ENCODE measurements around the gene DCLK1.

Gene DCLK1

DNA sequence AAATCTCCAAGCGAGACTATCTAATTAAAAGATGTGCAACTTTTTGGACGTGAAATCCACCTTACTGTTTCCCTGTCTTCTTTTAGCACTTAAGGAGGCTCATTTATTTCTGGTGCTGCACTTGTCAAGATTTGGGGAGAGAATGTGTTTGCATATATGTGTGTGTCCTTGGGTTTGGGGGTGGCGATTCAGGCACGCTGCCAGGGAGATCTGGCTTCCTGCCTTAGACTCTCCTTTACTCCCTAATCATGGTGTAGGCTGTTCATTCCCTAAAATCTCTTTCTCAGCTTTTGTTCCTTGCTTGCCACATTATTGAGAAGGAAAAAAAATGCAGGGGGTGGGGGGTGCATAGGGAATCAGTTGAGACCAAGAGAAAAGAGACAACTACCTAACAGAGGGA, 271.2 kb downstream of the DCLK1 start:
- Histone ChIP-seq H3K4me3 (no peak overlapping the region), H3K9ac (no peak overlapping the region), H3K4me2 (no peak overlapping the region), H4K20me1 (no peaks in the 10 kb centered on the region), H3K36me3 (no peaks in the 10 kb centered on the region), H3K9me3 (no peaks in the 10 kb centered on the region), H3K27ac (no peak overlapping the region), H3K27me3 (no peaks in the 10 kb centered on the region), H3K4me1 (no peaks in the 10 kb centered on the region)
- TF ChIP-seq Cebpa-rat (IDR thresholded peaks at IDR 0.05), result no peak

DNA sequence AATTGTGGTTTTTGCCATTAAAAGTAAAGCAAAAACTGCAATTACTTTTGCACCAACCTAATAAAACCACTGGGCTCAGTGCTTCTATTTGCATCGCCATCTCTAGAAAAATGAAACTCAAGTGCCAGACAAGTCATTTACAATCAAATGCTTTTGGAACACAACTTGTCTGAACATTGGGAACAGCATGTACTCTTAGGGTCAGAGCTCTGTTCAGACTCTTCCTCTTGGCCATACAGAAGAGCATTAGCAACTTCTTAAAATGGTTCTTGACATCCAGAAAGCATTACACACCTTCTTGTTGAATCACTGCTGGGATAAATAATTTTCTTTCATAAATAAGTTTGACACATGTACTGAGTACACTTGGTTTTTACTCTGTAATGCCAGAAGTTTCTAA, 272.5 kb downstream of the DCLK1 start:
- H3K36me3 ChIP-seq, result no peaks in the 10 kb centered on the region
- H3K9ac ChIP-seq, result no peak overlapping the region
- no peaks in the 10 kb centered on the region for H3K4me1 ChIP-seq
- no peaks in the 10 kb centered on the region for H3K27me3 ChIP-seq
- no peak for TF ChIP-seq Cebpa-rat (IDR thresholded peaks at IDR 0.05)
- H3K9me3 ChIP-seq, result no peaks in the 10 kb centered on the region
- H3K27ac ChIP-seq, result no peak overlapping the region
- H3K4me3 ChIP-seq, result no peak overlapping the region
- no peak overlapping the region for H3K4me2 ChIP-seq
- no peaks in the 10 kb centered on the region for H4K20me1 ChIP-seq

DNA sequence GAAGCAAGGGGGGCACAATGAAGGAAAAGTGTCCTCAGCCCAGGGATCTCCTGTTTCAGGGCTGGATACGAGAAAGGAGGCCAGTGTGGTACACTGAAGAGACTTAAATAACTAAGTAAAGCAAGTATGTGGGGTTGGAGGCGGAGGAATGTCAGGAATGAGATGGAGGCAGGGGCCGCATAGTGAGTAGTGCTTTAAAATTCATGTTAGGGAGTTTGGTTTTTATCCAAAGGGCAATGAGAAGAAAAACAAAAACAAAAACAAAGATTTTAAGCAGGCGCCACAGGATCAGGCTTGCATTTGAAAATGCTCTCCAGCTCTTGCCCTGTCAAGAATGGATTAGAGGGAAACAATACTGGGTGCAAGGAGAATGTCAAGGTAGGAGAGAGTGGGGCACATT, 273.4 kb downstream of the DCLK1 start:
- H4K20me1 ChIP-seq, result no peaks in the 10 kb centered on the region
- no peak for TF ChIP-seq Cebpa-rat (IDR thresholded peaks at IDR 0.05)
- H3K4me2 ChIP-seq, result no peak overlapping the region
- no peaks in the 10 kb centered on the region for H3K4me1 ChIP-seq
- no peak overlapping the region for H3K4me3 ChIP-seq
- no peak overlapping the region for H3K9ac ChIP-seq
- no peaks in the 10 kb centered on the region for H3K36me3 ChIP-seq
- no peak overlapping the region for H3K27ac ChIP-seq
- no peaks in the 10 kb centered on the region for H3K27me3 ChIP-seq
- no peaks in the 10 kb centered on the region for H3K9me3 ChIP-seq

DNA sequence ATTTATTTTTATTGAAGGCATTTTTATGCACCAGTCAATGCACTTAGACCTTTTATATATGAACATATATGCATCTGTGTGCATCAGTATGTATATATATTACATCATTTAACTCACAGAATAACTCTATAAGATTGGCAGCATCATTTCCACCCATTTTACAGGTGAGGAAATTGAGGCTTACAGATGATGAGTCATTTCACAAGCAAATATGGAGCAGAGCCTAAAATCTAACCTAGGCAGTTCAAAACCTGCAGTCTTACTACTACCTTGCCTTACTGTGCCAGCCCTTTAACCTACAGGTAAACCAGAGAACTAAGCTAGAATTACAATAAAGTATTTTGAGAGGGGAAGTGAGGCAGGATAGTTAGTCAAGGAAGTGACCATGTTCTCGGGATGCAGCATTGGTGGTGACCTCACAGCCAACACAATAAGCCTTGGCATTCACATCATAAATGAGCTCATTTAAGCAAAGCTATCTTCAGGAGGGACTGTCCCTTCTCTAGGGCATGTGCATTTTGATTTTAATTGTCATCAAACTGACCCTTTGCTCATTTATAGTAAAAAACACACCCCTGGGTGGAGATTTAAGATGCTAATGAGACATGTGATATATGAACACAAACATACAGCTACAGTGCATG, 274.3 kb downstream of the DCLK1 start:
- Histone ChIP-seq H3K36me3 (no peaks in the 10 kb centered on the region), H3K4me2 (no peak overlapping the region), H4K20me1 (no peaks in the 10 kb centered on the region), H3K4me3 (no peak overlapping the region), H3K4me1 (no peaks in the 10 kb centered on the region), H3K27me3 (no peaks in the 10 kb centered on the region), H3K27ac (no peak overlapping the region), H3K9ac (no peak overlapping the region), H3K9me3 (no peaks in the 10 kb centered on the region)
- TF ChIP-seq Cebpa-rat (IDR thresholded peaks at IDR 0.05), result no peak

DNA sequence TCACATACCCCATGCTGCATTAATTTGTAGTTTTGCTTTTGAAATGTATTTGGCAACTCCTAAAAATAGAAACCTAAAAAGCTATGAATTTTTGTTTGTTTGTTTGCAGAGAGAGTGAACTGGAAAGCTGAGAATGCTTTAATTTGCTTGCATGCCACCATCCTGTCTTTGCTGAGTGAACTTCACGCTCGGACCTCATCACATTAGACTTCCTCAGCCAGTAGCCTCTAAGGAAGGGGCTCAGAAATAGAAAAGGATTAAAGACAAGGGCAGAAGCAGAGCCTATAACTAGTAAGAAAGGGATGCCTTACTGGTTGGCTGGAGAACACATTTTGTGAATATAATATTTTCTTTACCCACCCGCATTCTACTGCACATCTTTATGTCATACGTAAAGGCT, 275.1 kb downstream of the DCLK1 start:
- Histone ChIP-seq H3K27me3 (no peaks in the 10 kb centered on the region), H3K27ac (no peak overlapping the region), H3K9ac (no peak overlapping the region), H3K9me3 (no peaks in the 10 kb centered on the region), H3K4me3 (no peak overlapping the region), H3K36me3 (no peaks in the 10 kb centered on the region), H3K4me1 (no peaks in the 10 kb centered on the region), H4K20me1 (no peaks in the 10 kb centered on the region), H3K4me2 (no peak overlapping the region)
- no peak for TF ChIP-seq Cebpa-rat (IDR thresholded peaks at IDR 0.05)

DNA sequence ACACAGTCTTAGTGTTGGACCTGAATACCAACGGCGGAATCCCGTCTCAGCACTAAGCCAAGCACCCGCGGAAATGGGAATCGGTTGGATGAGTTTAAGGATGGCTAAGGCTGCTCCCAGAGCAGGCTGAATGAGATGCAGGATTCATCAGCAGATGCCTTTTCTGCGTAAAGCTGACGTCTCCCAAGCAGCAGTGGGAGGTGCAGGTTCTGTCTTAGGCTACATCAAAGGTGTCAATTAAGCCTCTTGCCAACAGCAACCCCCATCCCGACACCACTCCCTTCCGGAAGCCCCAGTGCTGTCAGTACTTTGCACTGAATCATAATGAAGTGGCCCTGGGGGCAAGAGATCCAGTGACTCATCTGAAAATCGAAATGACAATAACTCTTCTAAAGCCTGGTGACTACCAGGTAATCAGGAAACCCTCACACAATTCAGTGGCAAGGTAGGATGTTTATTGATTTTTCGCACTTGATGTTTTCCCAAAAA, 275.6 kb downstream of the DCLK1 start:
- Histone ChIP-seq H3K9me3 (no peaks in the 10 kb centered on the region), H3K27me3 (no peaks in the 10 kb centered on the region), H3K27ac (no peak overlapping the region), H3K4me1 (no peaks in the 10 kb centered on the region), H3K36me3 (no peaks in the 10 kb centered on the region), H3K4me2 (no peak overlapping the region), H3K4me3 (no peak overlapping the region), H4K20me1 (no peaks in the 10 kb centered on the region), H3K9ac (no peak overlapping the region)
- TF ChIP-seq Cebpa-rat (IDR thresholded peaks at IDR 0.05), result no peak

DNA sequence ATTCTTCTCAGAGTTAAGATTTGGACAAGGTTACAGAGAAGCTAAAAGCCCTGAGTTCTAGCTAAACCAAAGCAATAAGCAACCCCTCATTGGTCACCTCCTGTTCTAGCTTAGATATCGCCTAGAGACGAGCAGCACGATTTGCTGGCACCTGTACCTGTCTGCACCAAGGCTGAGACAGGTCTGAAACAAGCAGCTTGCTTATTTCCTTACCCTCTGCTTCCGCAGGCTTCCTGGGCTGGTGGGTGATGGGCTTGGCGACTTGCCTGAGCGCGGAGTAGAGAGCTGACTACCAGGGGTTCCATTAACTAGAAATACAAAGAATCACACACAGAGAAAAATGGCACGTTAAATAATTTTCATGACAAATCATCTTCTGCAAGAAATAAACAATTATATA, 276.9 kb downstream of the DCLK1 start:
- H3K27ac ChIP-seq, result no peak overlapping the region
- no peak overlapping the region for H3K4me3 ChIP-seq

DNA sequence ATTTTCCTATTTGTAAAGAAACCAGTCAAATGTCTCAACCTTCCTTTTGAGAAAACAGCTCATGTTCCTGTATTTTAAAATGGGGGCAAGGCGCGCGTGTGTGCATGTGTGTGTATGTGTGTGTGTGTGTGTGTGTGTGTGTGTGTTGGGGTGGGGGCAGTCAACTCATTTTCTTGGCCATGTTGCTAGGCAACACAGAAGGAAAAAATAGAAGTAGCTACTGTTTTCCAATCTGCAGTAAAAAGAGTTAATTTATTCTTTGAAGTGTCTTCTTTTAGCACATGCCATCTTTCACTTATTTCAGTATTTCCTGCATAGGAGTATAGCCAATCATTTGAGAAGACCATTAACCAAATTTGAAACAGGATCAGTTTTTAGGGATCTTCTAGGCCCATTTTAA, 279.3 kb downstream of the DCLK1 start:
- Histone ChIP-seq H3K4me2 (no peak overlapping the region), H3K27ac (no peak overlapping the region)
- no peak for TF ChIP-seq Cebpa-rat (IDR thresholded peaks at IDR 0.05)

More for the DNA sequence above, 276.9 kb downstream of the DCLK1 start:
- Histone ChIP-seq H3K4me1 (no peaks in the 10 kb centered on the region), H3K27me3 (no peaks in the 10 kb centered on the region), H3K36me3 (no peaks in the 10 kb centered on the region), H3K9ac (no peak overlapping the region), H3K9me3 (no peaks in the 10 kb centered on the region), H3K4me2 (no peak overlapping the region), H4K20me1 (no peaks in the 10 kb centered on the region)
- TF ChIP-seq Cebpa-rat (IDR thresholded peaks at IDR 0.05), result no peak

DNA sequence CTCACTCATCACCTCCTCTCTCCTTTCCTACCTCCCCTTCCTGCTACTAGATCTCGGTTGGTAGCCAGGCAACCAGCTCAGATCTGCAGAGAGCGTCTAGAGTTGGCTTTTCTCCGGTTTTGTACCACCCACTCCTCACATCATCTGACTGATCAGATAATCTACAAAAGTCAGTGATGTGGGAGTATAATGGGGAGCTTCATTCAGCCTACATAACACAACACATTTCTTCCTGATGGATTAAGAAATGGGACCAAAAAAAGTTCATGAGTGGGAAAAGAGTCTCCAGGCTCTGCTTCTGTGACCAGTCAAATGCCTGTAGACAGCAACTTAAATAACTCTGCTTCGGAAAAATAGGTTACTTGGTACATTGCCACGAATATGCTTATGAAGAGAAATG, 279.8 kb downstream of the DCLK1 start:
- Histone ChIP-seq H3K27ac (no peak overlapping the region), H3K36me3 (no peaks in the 10 kb centered on the region), H4K20me1 (no peaks in the 10 kb centered on the region), H3K4me1 (no peaks in the 10 kb centered on the region), H3K4me3 (no peak overlapping the region), H3K4me2 (no peak overlapping the region), H3K9ac (no peak overlapping the region), H3K27me3 (no peaks in the 10 kb centered on the region), H3K9me3 (no peaks in the 10 kb centered on the region)
- no peak for TF ChIP-seq Cebpa-rat (IDR thresholded peaks at IDR 0.05)

More for the DNA sequence above, 279.3 kb downstream of the DCLK1 start:
- Histone ChIP-seq H3K9ac (no peak overlapping the region), H3K36me3 (no peaks in the 10 kb centered on the region), H3K9me3 (no peaks in the 10 kb centered on the region), H3K4me3 (no peak overlapping the region), H4K20me1 (no peaks in the 10 kb centered on the region), H3K27me3 (no peaks in the 10 kb centered on the region), H3K4me1 (no peaks in the 10 kb centered on the region)

DNA sequence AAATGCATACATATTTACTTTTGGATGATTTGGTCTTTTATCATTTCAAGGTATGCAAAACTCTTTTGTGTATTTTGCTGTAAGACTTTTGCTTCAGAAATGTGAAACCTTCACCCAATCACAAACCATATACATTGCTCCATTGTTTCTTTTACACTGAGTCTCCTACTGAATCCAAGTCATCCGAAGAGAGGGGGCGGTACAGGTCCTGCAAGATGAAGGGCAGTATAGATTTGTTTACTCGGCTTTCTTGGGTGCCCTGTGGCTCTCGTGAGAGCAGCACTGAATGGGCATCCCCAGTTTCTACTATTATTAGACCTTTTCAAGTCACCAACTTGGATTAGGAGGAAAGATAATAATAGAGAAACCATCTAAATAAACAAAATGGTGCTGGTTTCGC, 280.6 kb downstream of the DCLK1 start:
- H3K4me1 ChIP-seq, result no peaks in the 10 kb centered on the region

DNA sequence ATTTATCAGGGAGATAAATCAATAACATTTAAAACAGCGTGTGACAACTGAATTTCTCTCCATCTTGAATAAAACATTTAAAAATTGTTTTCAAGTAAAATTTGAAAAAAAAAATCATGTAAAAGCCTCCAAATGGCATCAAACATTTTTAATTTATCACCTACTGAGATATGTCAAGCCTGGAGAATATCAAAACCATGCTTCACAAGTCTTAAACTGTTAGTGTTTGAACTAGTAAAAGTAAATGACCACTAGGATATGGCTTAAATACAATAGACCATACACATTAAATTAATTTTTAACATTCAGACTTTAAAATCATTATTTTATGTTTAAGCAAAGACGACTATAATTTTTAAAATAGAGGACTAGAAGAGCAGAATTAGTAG, 281.9 kb downstream of the DCLK1 start:
- Histone ChIP-seq H3K4me2 (no peak overlapping the region), H4K20me1 (no peaks in the 10 kb centered on the region), H3K36me3 (no peaks in the 10 kb centered on the region), H3K9me3 (no peaks in the 10 kb centered on the region), H3K4me3 (no peak overlapping the region), H3K4me1 (no peaks in the 10 kb centered on the region), H3K27me3 (no peaks in the 10 kb centered on the region), H3K9ac (no peak overlapping the region), H3K27ac (no peak overlapping the region)
- no peak for TF ChIP-seq Cebpa-rat (IDR thresholded peaks at IDR 0.05)

More for the DNA sequence above, 280.6 kb downstream of the DCLK1 start:
- Histone ChIP-seq H3K27ac (no peak overlapping the region), H3K4me2 (no peak overlapping the region), H3K36me3 (no peaks in the 10 kb centered on the region), H3K9me3 (no peaks in the 10 kb centered on the region), H3K4me3 (no peak overlapping the region), H3K9ac (no peak overlapping the region), H3K27me3 (no peaks in the 10 kb centered on the region), H4K20me1 (no peaks in the 10 kb centered on the region)
- TF ChIP-seq Cebpa-rat (IDR thresholded peaks at IDR 0.05), result no peak
